Measurements from ENCODE around the gene ABLIM1. TPM values are rescaled to one million over a fixed set of nuclear protein-coding genes. Genes with fewer than 3 reads are reported as not detected.

Gene ABLIM1
- total RNA-seq, 1 donor from 2014 or later: 70.0 TPM

DNA sequence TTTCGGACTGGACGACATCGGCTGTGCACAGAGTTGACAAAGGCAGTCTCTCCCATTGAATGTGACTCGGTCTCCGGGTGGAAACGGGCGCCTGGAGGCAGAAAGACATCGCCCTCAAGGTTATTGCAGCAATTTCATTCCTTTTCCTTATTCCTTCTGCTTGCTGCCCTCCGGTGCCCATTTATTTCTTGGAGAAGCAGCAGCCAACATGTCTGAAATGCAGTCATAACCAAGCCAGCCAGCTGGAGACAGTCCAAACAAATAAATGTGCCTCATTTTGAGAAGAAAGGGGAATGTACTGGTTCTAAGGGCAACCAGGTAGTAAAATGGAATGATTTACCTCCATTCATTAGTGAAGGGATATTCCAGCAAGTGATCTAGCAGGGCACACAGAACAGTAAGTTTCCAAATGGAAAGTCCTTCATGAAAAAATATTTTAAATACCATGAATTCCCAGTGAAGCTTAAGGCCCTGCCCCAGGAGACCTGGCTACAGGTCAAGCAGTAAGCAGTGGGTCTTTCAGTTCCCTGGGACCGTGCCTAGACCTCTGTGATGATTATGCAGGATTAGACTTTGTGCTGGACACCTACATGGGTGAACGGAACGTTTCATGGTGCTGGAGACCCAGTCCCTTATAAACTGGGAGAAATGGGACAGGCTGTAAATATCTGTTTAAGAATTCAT lies 86.6 kb downstream of the ABLIM1 start:
- Mint-ChIP-seq H3K4me1 (ENCODE audit: low read depth, unreplicated experiment) (peaks cover 13% of the 10 kb centered on the region), H3K27ac (ENCODE audit: unreplicated experiment) (no peak overlapping the region), H3K27me3 (ENCODE audit: low read depth, unreplicated experiment) (no peaks in the 10 kb centered on the region), H3K9me3 (ENCODE audit: unreplicated experiment) (no peaks in the 10 kb centered on the region), H3K36me3 (ENCODE audit: low read depth, unreplicated experiment) (peaks cover 25% of the 10 kb centered on the region), H3K4me3 (ENCODE audit: unreplicated experiment) (no peak overlapping the region)
- Histone ChIP-seq H3K4me2 (ENCODE audit: low read length) (no peak overlapping the region), H3K9ac (ENCODE audit: low read length) (no peak overlapping the region), H3K4me3 (ENCODE audit: insufficient read depth, low read depth, low read length) (no peak overlapping the region), H2AFZ (ENCODE audit: low read depth, low read length) (no peak overlapping the region), H3K36me3 (ENCODE audit: insufficient read depth, low read length) (no peaks in the 10 kb centered on the region), H3K4me1 (ENCODE audit: insufficient read depth, low read length) (no peaks in the 10 kb centered on the region), H3K27ac (ENCODE audit: low read depth, low read length) (no peak overlapping the region), H3K27me3 (ENCODE audit: insufficient read depth, low read length) (no peaks in the 10 kb centered on the region), H3K79me2 (ENCODE audit: insufficient read depth, low read length) (no peaks in the 10 kb centered on the region), H3K9me3 (ENCODE audit: insufficient read depth, low read depth, low read length) (no peaks in the 10 kb centered on the region), H4K20me1 (ENCODE audit: insufficient read depth, low read length) (no peaks in the 10 kb centered on the region)
- FAIRE-seq (no peak), DNase-seq (ENCODE audit: low read depth) (no peak)
- TF ChIP-seq, protein P1, sequence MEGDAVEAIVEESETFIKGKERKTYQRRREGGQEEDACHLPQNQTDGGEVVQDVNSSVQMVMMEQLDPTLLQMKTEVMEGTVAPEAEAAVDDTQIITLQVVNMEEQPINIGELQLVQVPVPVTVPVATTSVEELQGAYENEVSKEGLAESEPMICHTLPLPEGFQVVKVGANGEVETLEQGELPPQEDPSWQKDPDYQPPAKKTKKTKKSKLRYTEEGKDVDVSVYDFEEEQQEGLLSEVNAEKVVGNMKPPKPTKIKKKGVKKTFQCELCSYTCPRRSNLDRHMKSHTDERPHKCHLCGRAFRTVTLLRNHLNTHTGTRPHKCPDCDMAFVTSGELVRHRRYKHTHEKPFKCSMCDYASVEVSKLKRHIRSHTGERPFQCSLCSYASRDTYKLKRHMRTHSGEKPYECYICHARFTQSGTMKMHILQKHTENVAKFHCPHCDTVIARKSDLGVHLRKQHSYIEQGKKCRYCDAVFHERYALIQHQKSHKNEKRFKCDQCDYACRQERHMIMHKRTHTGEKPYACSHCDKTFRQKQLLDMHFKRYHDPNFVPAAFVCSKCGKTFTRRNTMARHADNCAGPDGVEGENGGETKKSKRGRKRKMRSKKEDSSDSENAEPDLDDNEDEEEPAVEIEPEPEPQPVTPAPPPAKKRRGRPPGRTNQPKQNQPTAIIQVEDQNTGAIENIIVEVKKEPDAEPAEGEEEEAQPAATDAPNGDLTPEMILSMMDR (IDR thresholded peaks at IDR 0.05; ENCODE audit: insufficient read depth, low read depth, low read length): no peak
- no peak for TF ChIP-seq EZH2 (IDR thresholded peaks at IDR 0.05; ENCODE audit: insufficient read depth, low read length)

DNA sequence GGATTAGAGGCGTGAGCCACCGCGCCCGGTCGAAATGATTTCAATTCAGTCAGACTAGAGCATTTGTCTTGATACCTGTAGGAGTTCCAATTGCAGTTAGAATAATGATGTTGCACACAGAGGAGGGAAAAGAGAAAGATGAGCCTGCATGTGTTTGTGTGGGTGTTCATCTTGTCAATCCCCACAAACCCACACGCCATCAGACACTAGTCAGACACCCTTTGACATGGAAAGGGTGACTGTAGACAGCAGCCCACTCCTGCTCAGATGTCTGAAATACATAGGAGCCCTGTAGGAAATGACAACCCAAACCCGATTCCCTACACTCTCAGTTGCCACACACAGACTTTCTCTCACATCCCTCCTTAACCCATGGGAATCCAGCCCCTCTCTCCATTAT lies 92.0 kb downstream of the ABLIM1 start:
- Mint-ChIP-seq H3K9me3 (ENCODE audit: unreplicated experiment) (no peaks in the 10 kb centered on the region), H3K27ac (ENCODE audit: unreplicated experiment) (peak overlapping the region; percentile 69), H3K36me3 (ENCODE audit: low read depth, unreplicated experiment) (peaks cover 26% of the 10 kb centered on the region), H3K4me3 (ENCODE audit: unreplicated experiment) (no peak overlapping the region), H3K27me3 (ENCODE audit: low read depth, unreplicated experiment) (no peaks in the 10 kb centered on the region), H3K4me1 (ENCODE audit: low read depth, unreplicated experiment) (peaks cover 8% of the 10 kb centered on the region)
- Histone ChIP-seq H3K4me1 (ENCODE audit: insufficient read depth, low read length) (no peaks in the 10 kb centered on the region), H3K4me2 (ENCODE audit: low read length) (no peak overlapping the region), H3K4me3 (ENCODE audit: insufficient read depth, low read depth, low read length) (no peak overlapping the region), H3K27me3 (ENCODE audit: insufficient read depth, low read length) (no peaks in the 10 kb centered on the region), H3K9me3 (ENCODE audit: insufficient read depth, low read depth, low read length) (no peaks in the 10 kb centered on the region), H3K36me3 (ENCODE audit: insufficient read depth, low read length) (no peaks in the 10 kb centered on the region), H3K9ac (ENCODE audit: low read length) (no peak overlapping the region), H3K27ac (ENCODE audit: low read depth, low read length) (no peak overlapping the region), H3K79me2 (ENCODE audit: insufficient read depth, low read length) (no peaks in the 10 kb centered on the region), H2AFZ (ENCODE audit: low read depth, low read length) (no peak overlapping the region), H4K20me1 (ENCODE audit: insufficient read depth, low read length) (no peaks in the 10 kb centered on the region)
- no peak for DNase-seq (ENCODE audit: low read depth)
- TF ChIP-seq EZH2 (IDR thresholded peaks at IDR 0.05; ENCODE audit: insufficient read depth, low read length): no peak
- TF ChIP-seq, protein P1 (IDR thresholded peaks at IDR 0.05; ENCODE audit: insufficient read depth, low read depth, low read length): no peak
- FAIRE-seq: no peak

DNA sequence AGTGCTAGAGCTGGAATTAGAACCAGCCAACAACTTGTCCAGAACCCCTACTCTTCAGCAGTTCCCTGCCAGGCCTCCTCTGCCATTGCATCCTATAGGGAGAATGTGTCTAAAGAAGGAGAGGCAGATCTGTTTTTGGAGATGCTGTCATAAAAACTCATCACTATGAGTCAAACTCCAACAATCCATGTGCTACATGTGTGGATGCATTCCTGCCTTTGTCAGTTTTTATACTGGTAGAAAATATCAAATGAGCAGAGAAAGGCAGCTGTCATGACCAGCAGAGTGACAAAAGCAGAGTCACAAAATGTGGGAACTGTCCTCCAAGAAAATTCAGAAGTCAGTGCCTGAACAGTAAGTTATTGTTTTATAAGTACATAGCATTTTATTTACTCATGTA lies 93.0 kb downstream of the ABLIM1 start:
- peaks cover 7% of the 10 kb centered on the region for H3K4me1 Mint-ChIP-seq (ENCODE audit: low read depth, unreplicated experiment)
- Histone ChIP-seq H3K9ac (ENCODE audit: low read length) (no peak overlapping the region), H3K9me3 (ENCODE audit: insufficient read depth, low read depth, low read length) (no peaks in the 10 kb centered on the region), H3K27ac (ENCODE audit: low read depth, low read length) (no peak overlapping the region), H4K20me1 (ENCODE audit: insufficient read depth, low read length) (no peaks in the 10 kb centered on the region), H2AFZ (ENCODE audit: low read depth, low read length) (no peak overlapping the region), H3K4me3 (ENCODE audit: insufficient read depth, low read depth, low read length) (no peak overlapping the region), H3K79me2 (ENCODE audit: insufficient read depth, low read length) (no peaks in the 10 kb centered on the region), H3K4me1 (ENCODE audit: insufficient read depth, low read length) (no peaks in the 10 kb centered on the region), H3K4me2 (ENCODE audit: low read length) (no peak overlapping the region), H3K36me3 (ENCODE audit: insufficient read depth, low read length) (no peaks in the 10 kb centered on the region), H3K27me3 (ENCODE audit: insufficient read depth, low read length) (no peaks in the 10 kb centered on the region)
- DNase-seq (ENCODE audit: low read depth): no peak
- H3K27me3 Mint-ChIP-seq (ENCODE audit: low read depth, unreplicated experiment): no peaks in the 10 kb centered on the region
- no peak for FAIRE-seq
- H3K4me3 Mint-ChIP-seq (ENCODE audit: unreplicated experiment): no peak overlapping the region
- H3K36me3 Mint-ChIP-seq (ENCODE audit: low read depth, unreplicated experiment): peaks cover 26% of the 10 kb centered on the region
- peak overlapping the region; percentile 69 for H3K27ac Mint-ChIP-seq (ENCODE audit: unreplicated experiment)
- no peaks in the 10 kb centered on the region for H3K9me3 Mint-ChIP-seq (ENCODE audit: unreplicated experiment)
- TF ChIP-seq, protein P1 (IDR thresholded peaks at IDR 0.05; ENCODE audit: insufficient read depth, low read depth, low read length): no peak
- TF ChIP-seq EZH2 (IDR thresholded peaks at IDR 0.05; ENCODE audit: insufficient read depth, low read length): no peak
